HG02642 (cell line): Measurements from ENCODE around the gene ACSS1.

ENCODE experiments used
- ATAC-seq: cut with Tn5 transposase; IDR thresholded peaks from one replicate; pipeline ENCODE4 v1.9.1; 2021; ENCODE audit warnings: mild to moderate bottlenecking; ENCODE audit not compliant: unreplicated experiment, poor library complexity

Gene ACSS1

DNA sequence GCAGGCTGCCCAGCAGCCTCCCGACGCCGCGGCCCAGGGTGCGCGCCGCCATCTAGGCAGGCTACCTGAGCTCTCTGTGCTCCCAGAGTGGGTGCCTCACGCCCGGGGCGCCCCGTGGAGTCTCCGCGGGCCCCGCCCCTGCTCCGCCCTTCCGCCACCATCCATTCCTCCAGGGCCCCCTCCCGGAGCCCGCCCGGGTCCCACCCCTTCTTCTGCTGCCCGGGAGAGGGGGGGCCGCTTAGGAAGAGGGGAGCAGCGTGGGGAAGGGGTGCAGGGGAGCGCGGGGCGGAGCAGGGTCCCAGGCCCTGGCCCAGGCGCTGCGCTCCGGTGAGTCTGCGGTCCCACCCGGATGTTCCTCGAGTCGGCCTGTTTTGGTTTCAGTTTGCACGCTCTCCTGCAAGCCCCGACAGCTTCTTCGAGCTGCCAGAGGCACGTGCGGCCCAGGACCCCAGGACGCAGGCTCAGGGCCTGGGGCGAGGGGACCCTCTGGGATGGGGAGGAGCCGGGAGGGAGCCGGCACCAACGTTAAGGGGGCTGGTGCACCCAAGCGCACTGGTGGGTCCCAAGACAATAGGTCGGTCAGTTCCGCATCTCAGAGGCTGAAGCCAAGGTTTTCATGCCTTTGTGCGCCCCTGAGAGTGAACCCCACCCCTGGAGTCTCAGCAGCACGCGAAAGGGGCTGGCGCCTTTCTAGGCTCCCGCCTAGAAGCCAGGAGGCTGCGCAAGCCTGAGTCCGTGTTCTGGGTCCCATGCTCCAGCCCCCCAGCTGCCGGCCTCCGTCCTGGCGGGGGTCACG, at the start of gene ACSS1:
TSS of gene ACSS1 (minus strand) at position 89 of the 796 bp plus-strand sequence. CDS start at position 52, 37 bp downstream.
- ATAC-seq = peak; percentile 66

DNA sequence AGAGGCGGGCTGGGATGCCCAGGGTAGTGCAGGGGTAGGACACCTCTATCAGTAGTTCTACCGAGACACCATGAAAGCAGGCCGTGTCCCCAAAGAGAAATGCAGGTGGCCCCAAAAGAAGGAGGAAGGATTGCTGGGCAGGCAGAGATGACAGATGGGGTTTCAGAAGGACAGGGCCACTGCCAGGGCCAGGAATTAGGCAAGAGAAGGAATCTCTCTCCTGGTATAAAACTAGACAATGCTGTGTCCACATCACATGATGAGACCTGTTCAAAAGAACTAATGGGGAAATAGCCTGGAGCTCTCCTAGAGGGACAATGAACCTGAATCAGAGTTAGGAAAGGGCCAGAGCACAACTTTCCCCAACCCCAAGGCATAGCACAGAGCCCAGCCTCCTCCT, 45.6 kb upstream of the ACSS1 start:
- no peak for ATAC-seq

DNA sequence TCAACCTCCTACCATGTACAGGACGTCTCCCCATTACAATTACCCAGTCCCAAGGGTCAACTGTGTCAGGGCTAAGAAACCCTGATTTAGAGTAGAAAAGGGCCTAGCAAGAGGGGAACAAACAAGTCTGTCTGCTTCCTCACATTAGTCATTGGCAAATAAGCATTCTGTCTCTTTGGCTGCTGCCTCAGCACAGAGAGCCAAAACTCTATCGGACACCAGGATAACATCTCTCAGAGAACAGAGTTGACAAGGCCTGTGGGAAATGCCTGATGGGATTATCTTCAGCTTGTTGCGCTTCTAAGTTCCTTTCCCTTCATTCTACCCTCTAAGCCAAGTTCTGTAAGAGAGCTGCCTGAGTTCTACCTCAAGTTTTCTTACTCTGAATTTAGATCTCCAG, 43.0 kb upstream of the ACSS1 start:
- no peak for ATAC-seq

DNA sequence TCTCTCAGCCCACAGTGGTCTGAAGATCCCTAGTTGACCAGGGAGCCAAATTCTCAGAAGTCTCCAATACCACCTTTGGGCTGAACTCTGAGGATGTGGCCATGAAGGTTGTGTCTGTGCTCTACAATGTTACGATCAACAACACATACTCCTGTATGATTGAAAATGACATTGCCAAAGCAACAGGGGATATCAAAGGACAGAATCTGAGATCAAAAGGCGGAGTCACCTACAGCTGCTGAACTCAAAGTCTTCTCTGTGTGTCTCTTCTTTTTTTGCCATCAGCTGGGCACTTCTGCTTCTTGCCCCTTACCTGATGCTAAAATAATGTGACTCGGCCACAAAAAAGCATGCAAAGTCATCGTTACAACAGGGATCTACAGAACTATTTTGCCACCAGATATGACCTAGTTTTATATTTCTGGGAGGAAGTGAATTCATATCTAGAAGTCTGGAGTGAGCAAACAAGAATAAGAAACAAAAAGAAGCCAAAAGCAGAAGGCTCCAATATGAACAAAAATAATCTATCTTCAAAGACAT, 41.7 kb upstream of the ACSS1 start:
- ATAC-seq = no peak

DNA sequence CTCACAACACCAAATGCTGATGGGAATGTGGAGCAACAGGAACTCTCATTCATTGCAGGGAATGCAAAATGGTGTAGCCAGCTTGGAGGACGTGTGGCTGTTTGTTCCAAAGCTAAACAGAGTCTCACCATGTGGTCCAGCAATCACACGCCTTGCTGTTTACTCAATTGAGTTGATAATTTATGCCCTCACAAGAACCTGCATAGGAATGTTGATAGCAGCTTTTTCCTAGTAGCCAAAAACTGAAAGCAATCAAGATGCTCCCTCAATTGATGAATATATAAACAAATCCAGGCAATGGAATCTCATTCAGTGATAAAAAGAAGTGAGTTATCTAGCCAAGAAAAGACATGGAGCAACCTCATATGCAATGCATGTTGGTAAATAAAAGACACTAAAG, 39.6 kb upstream of the ACSS1 start:
- no peak for ATAC-seq

DNA sequence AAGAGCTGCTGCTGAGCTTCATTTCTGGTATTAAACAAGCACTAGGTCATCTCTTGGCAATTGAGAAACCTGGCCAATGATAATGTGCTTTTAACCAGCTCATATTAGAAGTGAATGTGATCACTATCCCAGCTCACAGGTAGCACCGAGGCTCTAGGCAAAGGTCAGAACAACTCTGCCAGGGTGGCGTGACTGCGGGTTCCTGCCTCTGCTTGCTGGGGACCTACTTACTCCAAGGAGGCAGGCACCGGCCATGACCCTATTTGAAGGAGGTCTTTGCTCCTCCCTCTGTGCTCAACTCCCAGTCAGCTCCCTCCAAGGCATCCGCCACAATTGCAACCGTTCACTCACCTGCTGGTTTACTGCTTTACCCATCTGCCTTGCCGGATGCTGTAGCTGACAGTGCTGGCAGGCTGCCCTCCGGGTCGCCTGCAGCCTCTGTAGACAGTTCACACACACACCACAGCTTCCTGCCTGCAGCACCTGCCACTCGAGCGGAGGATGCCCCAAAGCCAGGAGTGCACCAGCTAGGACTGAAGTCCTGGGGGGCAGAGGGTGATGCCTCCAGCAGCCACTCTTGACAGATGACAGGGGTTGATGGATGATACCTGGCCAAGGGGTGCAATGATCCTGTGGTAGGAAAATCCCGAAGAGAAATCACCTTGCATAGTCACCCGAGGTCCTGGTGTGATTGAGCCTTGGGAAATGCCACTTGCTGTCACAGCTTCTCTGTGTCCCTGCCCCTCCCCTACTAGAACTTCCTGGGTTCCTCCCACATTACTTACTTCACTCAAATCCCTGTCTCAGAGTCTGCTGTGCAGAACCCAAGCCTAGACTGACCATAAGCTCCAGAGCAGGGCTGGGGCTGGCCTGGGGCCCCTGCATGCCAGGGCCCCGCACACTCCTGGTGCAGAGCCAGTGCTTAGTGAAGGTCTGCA, 32.8 kb upstream of the ACSS1 start:
- ATAC-seq = peak; percentile 71

DNA sequence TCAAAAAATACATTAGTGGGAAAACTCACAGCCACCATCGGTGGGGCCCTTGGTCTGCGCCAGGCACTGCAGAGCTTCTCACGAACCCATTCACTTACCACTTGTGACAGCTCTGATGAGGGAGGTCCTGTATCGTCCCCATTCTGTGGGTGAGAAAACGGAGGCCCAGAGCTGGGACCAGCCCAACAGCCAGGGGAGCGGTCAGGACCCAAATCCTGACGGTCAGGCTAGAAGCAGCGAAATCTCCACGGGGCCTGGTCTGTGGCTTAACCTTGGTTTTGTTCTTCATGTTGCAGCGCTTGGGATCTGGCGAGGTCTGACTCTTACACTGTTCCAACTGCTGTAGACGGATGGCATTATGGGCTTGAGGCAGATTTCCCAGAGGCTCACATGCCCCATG, 31.7 kb upstream of the ACSS1 start:
- ATAC-seq = no peak

DNA sequence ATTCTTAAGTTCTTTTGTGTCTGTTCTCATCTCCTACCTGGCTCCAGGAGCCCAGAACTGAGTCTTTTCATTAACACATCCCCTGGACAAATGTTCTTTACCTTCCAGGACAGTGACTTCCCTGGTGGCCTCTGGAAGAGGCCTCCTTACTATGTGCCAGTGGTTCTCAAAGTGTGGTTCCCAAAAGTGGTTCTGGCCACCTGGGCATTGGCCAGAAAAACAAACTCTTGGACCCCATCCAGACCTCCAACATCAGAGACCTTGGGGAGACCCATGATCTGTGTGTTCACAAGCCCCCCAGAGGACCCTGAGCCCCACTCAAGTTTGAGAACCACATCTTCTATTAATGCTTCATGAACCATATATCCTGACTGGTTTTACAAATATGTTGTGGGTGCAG, 31.2 kb upstream of the ACSS1 start:
- no peak for ATAC-seq

DNA sequence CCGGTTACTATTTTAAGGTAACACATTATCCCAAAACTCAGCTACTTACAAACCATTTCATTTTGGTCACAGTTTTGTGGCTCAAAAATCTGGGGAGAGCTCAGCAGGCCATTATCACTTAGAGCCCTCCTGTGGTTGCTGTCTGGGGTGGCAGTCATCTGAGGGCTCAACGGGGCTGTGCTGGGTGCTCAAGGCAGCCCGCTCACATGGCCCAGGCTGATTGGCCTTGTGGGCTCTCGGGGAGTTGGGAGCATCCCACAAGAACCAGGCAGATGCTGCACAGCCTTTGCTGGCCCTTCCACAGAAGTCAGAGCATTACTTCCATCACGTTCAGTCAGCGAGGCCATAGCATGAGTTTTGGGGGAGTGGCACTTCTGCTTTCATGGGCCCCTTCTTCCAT, 30.3 kb upstream of the ACSS1 start:
- no peak for ATAC-seq

DNA sequence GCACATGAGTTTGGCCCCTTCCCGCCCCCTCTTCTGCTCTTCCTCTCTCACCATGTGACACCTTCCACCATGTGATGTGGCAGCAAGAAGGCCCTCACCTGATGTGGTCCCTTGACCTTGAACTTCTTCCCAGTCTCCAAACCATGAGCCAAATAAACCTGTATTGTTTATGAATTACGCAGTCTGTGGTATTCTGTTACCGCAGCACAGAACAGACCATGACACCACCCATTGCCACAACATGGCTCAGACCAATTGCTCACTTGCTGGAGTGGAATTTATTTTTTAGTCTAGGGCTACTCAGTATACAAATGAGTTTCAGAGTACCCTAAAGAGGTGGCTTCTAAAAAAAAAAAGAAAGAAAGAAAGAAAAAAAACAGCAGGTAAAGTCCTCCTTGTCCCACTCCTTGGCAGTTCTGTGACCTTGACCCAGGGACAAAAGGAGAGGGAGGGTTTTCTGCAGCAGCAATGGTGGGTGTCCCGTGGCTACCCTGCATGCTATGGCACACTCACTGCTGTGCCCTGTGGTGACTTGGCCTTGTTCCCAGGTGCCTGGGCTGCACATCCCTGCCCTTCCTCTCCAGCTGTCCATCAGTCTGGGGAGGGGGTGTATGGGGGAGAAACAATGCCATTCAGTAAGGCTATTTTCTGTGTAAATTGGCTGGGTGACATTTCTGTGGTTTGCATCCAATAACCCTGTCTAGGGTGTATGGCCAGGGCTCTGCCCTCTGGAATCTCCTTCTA, 29.4 kb upstream of the ACSS1 start:
- ATAC-seq = no peak

DNA sequence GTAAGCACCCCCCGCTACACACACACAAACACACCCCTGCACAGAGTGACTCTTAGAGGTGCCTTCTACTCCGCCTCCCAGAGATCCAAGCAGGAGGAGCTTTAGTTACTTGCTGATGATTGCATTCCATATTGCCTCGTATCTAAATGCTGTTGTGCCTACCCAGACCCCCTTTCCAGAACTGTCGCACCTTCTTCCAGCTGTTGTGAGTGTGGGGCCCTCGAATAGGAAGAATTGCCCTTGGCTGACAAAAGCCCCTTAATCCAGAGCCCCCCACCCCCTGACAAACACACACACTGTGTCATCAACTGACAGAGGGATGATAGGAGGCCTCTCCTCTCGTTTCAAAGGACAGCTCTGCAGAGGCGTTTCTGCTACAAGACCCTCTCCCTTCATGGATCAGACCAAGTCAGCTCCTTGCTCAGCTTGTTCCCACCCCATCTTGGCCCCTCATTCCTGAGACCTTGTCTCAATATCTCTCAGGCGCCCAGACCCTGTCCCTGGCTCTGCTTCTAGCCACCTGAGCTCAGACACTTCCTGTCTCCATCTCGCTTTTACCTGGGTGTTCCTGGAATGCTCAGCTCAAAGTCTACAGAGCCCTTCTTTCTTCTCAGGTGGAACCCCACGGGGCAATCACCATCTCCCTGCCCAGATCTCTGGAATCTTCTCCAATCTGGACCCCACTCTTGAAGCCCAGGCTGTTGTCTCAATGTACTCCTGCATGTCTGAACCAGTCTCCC, 28.0 kb upstream of the ACSS1 start:
- no peak for ATAC-seq

DNA sequence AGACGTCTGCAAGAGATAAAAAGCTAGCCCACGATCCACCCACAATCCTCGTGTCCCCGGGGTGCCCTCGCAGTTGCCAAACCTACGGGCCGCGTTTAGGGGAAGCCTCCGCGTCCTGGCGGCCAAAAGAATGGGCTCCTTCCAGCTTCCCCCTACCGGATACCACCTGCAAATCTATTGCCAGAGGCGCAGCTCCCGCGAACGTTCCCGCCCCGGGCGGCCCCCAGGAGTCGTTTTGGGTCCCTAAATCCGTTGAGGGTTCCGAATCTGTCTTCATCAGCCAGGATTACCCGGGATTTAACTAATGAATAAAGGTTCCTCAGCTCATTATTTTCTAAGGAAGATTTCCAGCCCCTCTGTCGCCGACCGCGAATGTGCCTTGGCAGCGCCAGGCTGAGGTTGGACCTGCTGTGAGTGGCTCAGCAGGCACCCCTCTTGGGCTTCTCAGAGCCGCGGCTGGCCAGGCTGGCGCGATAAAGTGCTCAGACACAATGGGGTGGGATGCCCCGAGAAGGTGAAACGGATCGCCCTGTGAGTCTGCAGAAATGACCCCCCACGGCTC, 26.8 kb upstream of the ACSS1 start:
- ATAC-seq = no peak

DNA sequence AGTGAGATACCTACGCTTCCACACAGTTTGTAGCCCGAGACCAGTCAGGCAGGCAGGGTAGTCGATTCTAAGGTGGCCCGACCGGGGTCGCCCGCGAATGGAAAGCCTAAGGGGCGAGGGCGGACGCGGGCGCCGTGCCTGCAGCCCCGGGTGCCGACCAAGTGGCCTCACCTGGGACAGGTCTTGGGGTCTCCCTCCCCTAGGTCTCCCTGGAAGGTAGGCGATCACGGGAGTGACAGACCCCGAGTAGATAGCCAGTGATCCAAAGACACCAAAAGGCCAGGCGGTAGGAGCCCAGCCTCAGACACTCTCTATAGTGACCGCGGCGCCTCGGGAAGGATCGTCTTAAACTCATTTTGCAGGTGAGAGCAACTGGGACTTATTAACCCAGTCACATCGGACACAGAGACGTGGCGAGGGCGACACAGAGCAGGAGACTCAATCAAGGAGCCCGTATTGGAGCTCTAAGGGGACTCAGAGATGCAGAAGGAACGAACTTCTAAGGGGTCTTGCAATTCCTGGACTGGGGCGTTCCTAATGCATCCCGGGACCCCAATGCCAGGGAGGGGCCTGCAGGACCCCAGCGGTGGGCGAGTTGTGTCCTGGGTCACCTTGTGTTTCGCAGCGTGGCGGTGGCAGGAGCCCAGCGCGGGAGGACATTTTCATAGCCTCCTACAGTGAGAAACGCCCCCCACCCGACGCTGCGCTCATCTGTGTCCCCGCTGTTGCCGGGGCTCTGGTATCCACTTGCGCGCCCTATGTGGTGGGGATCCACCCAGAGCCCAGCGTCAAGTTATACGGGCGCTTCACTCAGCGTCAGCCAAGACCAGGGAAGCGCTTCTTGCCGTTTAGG, 26.1 kb upstream of the ACSS1 start:
- ATAC-seq = no peak

DNA sequence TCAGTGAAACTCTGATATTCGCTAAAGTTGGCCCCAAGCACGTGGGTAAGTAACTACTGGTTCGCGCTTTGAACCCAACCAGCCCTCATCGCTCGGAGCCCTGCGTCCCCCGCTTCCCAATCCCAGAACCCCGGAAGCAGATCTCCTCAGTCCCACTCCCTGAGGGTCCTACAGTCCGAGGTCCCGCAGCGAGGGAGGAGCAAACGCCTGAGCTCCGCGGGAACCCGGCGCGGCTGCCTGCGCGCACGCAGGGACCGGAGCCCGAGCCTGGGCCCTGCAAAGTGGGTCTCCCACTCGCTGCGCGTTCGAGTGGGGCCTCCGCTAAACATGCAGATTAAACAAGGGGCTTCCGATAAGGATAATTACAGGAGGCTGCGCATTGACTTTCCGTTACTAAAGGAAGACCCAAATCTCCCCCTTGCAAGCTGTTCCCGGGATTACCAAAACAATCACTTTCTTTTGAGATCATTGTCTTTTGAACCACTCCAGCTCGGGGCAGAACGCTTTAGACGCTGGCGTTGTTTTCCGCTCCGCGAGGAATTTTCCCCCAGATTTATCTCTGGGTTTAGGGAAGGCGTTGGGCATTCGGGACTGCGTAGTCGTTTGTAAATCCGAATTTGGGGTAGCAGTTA, 25.3 kb upstream of the ACSS1 start:
- ATAC-seq = no peak

DNA sequence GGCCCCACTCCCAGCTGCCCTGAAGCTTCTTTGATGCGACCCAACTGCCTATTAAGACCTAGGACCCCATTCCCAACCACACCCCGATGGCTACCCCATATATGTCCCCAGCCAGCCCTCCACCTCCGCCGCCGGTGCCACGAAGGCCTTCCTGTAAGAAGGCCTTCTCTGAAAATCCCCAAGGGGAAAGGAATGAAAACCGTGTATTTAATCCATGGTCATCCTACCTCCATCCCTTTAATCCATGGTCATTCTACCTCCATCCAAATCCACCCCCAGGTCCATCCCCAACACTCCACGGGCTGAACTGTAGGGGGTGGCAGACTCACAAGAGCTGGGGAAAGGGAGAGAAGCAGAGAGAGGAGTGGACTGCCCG, 24.5 kb upstream of the ACSS1 start:
- ATAC-seq = no peak

DNA sequence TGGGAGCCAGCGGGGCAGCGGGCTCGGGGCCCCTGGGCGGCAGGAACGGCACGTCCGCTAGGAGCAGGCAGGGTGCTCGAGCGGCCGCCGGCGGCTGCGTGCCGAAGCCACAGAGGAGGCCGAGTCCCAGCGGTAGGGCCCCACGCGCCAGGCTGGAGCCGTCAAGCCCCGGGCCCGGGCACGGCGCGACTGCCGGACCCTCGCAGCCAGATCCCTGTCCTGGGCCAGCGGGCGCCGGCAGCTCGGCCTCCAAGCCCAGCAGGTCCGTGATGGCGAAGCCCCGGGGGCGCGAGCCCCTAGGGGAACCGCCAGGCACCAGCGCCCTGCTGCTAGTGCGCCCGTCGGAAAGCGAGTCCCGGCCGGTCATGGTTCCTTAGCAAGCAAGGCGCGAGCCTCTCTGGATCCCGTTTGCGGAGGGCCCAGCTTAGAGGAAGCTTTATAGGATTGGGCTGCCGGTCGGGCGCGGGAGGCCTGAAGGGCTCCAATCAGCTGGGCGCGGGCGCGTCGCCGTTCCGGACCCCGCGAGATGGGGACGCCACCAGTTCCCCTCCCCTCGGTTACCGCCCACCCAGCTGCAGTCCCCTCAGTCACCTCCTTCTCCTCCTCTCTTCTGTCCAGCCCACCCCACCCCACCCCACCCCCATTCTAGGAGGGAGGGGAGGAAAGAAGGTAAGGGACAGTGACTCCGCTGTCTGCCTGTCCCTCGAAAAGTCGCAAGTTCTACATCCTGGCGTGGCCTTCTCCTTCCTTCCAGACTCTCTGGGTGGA, 24.0 kb upstream of the ACSS1 start, which contains the start of gene VSX1:
TSS of gene VSX1 (minus strand) at position 412 of the 768 bp plus-strand sequence. CDS start at position 367, 45 bp downstream.
- ATAC-seq = no peak

DNA sequence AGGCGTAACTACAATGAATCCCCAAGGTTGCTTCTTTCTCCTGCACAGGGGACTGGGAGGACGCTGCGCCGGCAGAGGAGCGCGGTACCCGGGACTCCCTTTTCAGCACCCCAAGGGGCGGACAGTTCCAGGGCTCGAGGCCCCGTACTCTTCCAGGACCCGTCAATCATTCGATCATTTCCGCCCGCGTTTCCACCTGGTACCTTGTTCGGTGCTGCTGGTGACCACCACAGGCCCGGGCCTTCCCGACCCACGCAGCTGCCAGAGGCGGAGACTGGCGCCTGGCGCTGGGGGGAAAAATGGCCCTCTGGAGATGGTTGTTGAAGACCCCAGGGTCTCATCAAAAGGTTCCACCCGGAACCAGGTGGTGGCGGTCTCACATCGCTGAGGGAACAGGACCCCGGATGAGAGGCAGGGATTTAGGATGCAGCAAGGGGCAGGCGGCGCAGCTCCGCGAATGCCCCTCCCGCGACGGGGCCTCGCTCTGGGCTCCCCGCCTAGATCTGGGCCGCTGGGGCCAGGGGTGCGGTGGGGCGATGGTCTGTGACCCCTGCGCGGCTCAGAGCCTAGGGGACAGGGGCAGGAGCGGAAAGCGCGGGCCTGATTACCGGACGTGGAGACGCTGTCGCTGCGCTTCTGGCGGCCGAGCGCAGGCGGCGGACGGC, 23.3 kb upstream of the ACSS1 start:
- no peak for ATAC-seq
